Activated naive CD8-positive, alpha-beta T cell treated with anti-CD3 and anti-CD28 coated beads, Interleukin-2, amount 10 ng/mL, durations not matched to agents 7 days and 5 days (primary cell): ENCODE data around the gene ZC3H8. TPM values are rescaled to one million over a fixed set of nuclear protein-coding genes. Genes with fewer than 3 reads are reported as not detected.

ENCODE experiments used
- ATAC-seq: fragments of 150-1000 bp; cut with Tn5 transposase; one replicate; pipeline ENCODE4 v1.10.0; 2021; ENCODE audit warnings: low read depth, moderate library complexity
- POLR2A ChIA-PET: fragments of 350-600 bp; sonication (Branson Sonifier 250); formaldehyde crosslinking; loops from one replicate; lab custom pipeline; 2021; ENCODE audit warnings: antibody characterized with exemption; lab: Charles Lee
- DNase-seq: peaks from one replicate; pipeline ENCODE4 v3.0.0; 2021
- H3K27ac Mint-ChIP-seq: one replicate; pipeline ENCODE4 v1.8.0; 2022; ENCODE audit warnings: mild to moderate bottlenecking, mixed read lengths
- H3K27me3 Mint-ChIP-seq: one replicate; pipeline ENCODE4 v1.8.0; 2022; ENCODE audit warnings: mild to moderate bottlenecking, moderate library complexity, mixed read lengths
- H3K36me3 Mint-ChIP-seq: one replicate; pipeline ENCODE4 v1.8.0; 2021; ENCODE audit warnings: mild to moderate bottlenecking, mixed read lengths
- H3K4me1 Mint-ChIP-seq: one replicate; pipeline ENCODE4 v1.8.0; 2021; ENCODE audit warnings: mixed read lengths
- H3K4me3 Mint-ChIP-seq: one replicate; pipeline ENCODE4 v1.8.0; 2022; ENCODE audit warnings: mild to moderate bottlenecking, moderate library complexity, mixed read lengths
- H3K9me3 Mint-ChIP-seq: one replicate; pipeline ENCODE4 v1.8.0; 2021; ENCODE audit warnings: mixed read lengths
- total RNA-seq, 2 experiments: library from RNA; stranded (reverse); gene quantifications; one replicate each; pipeline ENCODE4 v1.2.3, GENCODE V29; 2021

The ZC3H8 gene
- total RNA-seq, 2 experiments from 2014 or later = 15.7 to 17.1 TPM

- POLR2A ChIA-PET = no interaction called here
- DNase-seq = peak; percentile 78
- no peaks in the 10 kb centered on the region for H3K27me3 Mint-ChIP-seq
Measured at GRCh38 chr2:112275887-112276773, 21.3 kb upstream of the ZC3H8 start.

GRCh38 chr2:112275311-112275886 lies 20.6 kb upstream of the ZC3H8 start, which contains the start of gene ZC3H6:
Gene ZC3H6, plus strand, starts transcription at chr2:112275597. Its CDS starts 398 bp downstream, at chr2:112275995.
- Mint-ChIP-seq H3K4me3 (peak within 1 kb of the TSS; percentile 92), H3K9me3 (no peaks in the 10 kb centered on the region), H3K27ac (peak within 1 kb of the TSS; percentile 98), H3K27me3 (no peaks in the 10 kb centered on the region), H3K4me1 (peaks cover 10% of the 10 kb centered on the region), H3K36me3 (no peaks in the 10 kb centered on the region)
- ATAC-seq (peak; percentile 96), DNase-seq (peak; percentile 100)
- POLR2A ChIA-PET = interaction anchor here (1.0 to 1.1 kb wide), 2 partner anchors 20 to 308 kb away, joined by 4 to 13 read pairs; partner anchors contain the start of gene ZC3H8

More at GRCh38 chr2:112275887-112276773, 21.3 kb upstream of the ZC3H8 start:
- ATAC-seq = peak; percentile 47
- Mint-ChIP-seq H3K4me3 (peak overlapping the region; percentile 92), H3K4me1 (peaks cover 10% of the 10 kb centered on the region), H3K9me3 (no peaks in the 10 kb centered on the region), H3K36me3 (peaks cover 3% of the 10 kb centered on the region), H3K27ac (peak overlapping the region; percentile 98)

- no peak overlapping the region for H3K27ac Mint-ChIP-seq
- DNase-seq (no peak), ATAC-seq (no peak)
- peaks cover 10% of the 10 kb centered on the region for H3K4me1 Mint-ChIP-seq
- POLR2A ChIA-PET = no interaction called here
- H3K27me3 Mint-ChIP-seq = no peaks in the 10 kb centered on the region
- no peak overlapping the region for H3K4me3 Mint-ChIP-seq
- no peaks in the 10 kb centered on the region for H3K36me3 Mint-ChIP-seq
- peaks cover 2% of the 10 kb centered on the region for H3K9me3 Mint-ChIP-seq
Measured at GRCh38 chr2:112273349-112273748, 18.5 kb upstream of the ZC3H8 start.

GRCh38 chr2:112272669-112273068 lies 17.8 kb upstream of the ZC3H8 start:
- Mint-ChIP-seq H3K36me3 (peaks cover 4% of the 10 kb centered on the region), H3K27me3 (no peaks in the 10 kb centered on the region), H3K27ac (no peak overlapping the region), H3K4me1 (peaks cover 7% of the 10 kb centered on the region), H3K9me3 (peaks cover 2% of the 10 kb centered on the region), H3K4me3 (no peak overlapping the region)
- POLR2A ChIA-PET = no interaction called here
- ATAC-seq (no peak), DNase-seq (no peak)

- no peak overlapping the region for H3K27ac Mint-ChIP-seq
- ATAC-seq (no peak), DNase-seq (no peak)
- peaks cover 5% of the 10 kb centered on the region for H3K4me1 Mint-ChIP-seq
- peaks cover 2% of the 10 kb centered on the region for H3K9me3 Mint-ChIP-seq
- POLR2A ChIA-PET = no interaction called here
- peaks cover 4% of the 10 kb centered on the region for H3K36me3 Mint-ChIP-seq
- no peak overlapping the region for H3K4me3 Mint-ChIP-seq
- peaks cover 10% of the 10 kb centered on the region for H3K27me3 Mint-ChIP-seq
Measured at GRCh38 chr2:112268547-112268946, 13.7 kb upstream of the ZC3H8 start.

GRCh38 chr2:112262876-112263275 lies 8.0 kb upstream of the ZC3H8 start:
- DNase-seq (no peak), ATAC-seq (no peak)
- Mint-ChIP-seq H3K4me3 (no peak overlapping the region), H3K36me3 (no peaks in the 10 kb centered on the region), H3K4me1 (peaks cover 12% of the 10 kb centered on the region), H3K9me3 (peaks cover 9% of the 10 kb centered on the region), H3K27me3 (peaks cover 21% of the 10 kb centered on the region), H3K27ac (no peak overlapping the region)
- POLR2A ChIA-PET = interaction anchor here (1.1 kb wide), 1 partner anchor 138 kb away, joined by 3 read pairs; no protein-coding TSS in a partner anchor

GRCh38 chr2:112260295-112260625 lies 5.4 kb upstream of the ZC3H8 start:
- ATAC-seq = no peak
- POLR2A ChIA-PET = no interaction called here
- Mint-ChIP-seq H3K4me1 (peaks cover 15% of the 10 kb centered on the region), H3K36me3 (no peaks in the 10 kb centered on the region), H3K9me3 (peaks cover 9% of the 10 kb centered on the region), H3K27ac (no peak overlapping the region), H3K27me3 (peaks cover 15% of the 10 kb centered on the region), H3K4me3 (no peak overlapping the region)
- DNase-seq = no peak

- peak overlapping the region; percentile 79 for H3K27ac Mint-ChIP-seq
- POLR2A ChIA-PET = no interaction called here
- peaks cover 15% of the 10 kb centered on the region for H3K4me1 Mint-ChIP-seq
- ATAC-seq (peak; percentile 21), DNase-seq (peak; percentile 79)
- H3K27me3 Mint-ChIP-seq = peaks cover 11% of the 10 kb centered on the region
- no peaks in the 10 kb centered on the region for H3K36me3 Mint-ChIP-seq
- H3K4me3 Mint-ChIP-seq = peak overlapping the region; percentile 51
- H3K9me3 Mint-ChIP-seq = peaks cover 9% of the 10 kb centered on the region
Measured at GRCh38 chr2:112259509-112260294, 4.9 kb upstream of the ZC3H8 start.

- H3K27me3 Mint-ChIP-seq = peaks cover 3% of the 10 kb centered on the region
- POLR2A ChIA-PET = no interaction called here
- no peak for ATAC-seq
- no peak overlapping the region for H3K27ac Mint-ChIP-seq
- H3K4me1 Mint-ChIP-seq = peaks cover 22% of the 10 kb centered on the region
- peaks cover 5% of the 10 kb centered on the region for H3K9me3 Mint-ChIP-seq
- H3K4me3 Mint-ChIP-seq = no peak overlapping the region
- H3K36me3 Mint-ChIP-seq = peaks cover 5% of the 10 kb centered on the region
- DNase-seq = no peak
Measured at GRCh38 chr2:112257575-112257974, 2.7 kb upstream of the ZC3H8 start.

- no peak overlapping the region for H3K4me3 Mint-ChIP-seq
- no peak overlapping the region for H3K27ac Mint-ChIP-seq
- peaks cover 2% of the 10 kb centered on the region for H3K9me3 Mint-ChIP-seq
- H3K27me3 Mint-ChIP-seq = peaks cover 2% of the 10 kb centered on the region
- no peak for DNase-seq
- ATAC-seq = no peak
- H3K36me3 Mint-ChIP-seq = peaks cover 5% of the 10 kb centered on the region
- POLR2A ChIA-PET = no interaction called here
- peaks cover 22% of the 10 kb centered on the region for H3K4me1 Mint-ChIP-seq
Measured at GRCh38 chr2:112256654-112257053, 1.8 kb upstream of the ZC3H8 start.

GRCh38 chr2:112255875-112256274 lies 1.0 kb upstream of the ZC3H8 start:
- Mint-ChIP-seq H3K36me3 (peaks cover 5% of the 10 kb centered on the region), H3K4me3 (no peak overlapping the region), H3K27ac (no peak overlapping the region), H3K27me3 (no peaks in the 10 kb centered on the region), H3K4me1 (peaks cover 22% of the 10 kb centered on the region), H3K9me3 (no peaks in the 10 kb centered on the region)
- DNase-seq = no peak
- no peak for ATAC-seq
- POLR2A ChIA-PET = interaction anchor here (1.2 to 1.8 kb wide), 4 partner anchors 15 to 329 kb away, joined by 3 to 13 read pairs (median 6); partner anchors contain the start of gene CHCHD5

GRCh38 chr2:112253261-112253815 lies 1.5 kb downstream of the ZC3H8 start:
- POLR2A ChIA-PET = interaction anchor here (2.1 kb wide), 1 partner anchor 71 kb away, joined by 7 read pairs; no protein-coding TSS in a partner anchor

More at GRCh38 chr2:112253261-112253815, 1.5 kb downstream of the ZC3H8 start:
- Mint-ChIP-seq H3K36me3 (peaks cover 7% of the 10 kb centered on the region), H3K4me1 (peaks cover 12% of the 10 kb centered on the region), H3K27me3 (no peaks in the 10 kb centered on the region), H3K9me3 (no peaks in the 10 kb centered on the region), H3K4me3 (peak overlapping the region; percentile 37), H3K27ac (no peak overlapping the region)
- ATAC-seq = no peak
- no peak for DNase-seq
